ENCODE results near the gene TSPAN5. TPM values are rescaled to one million over a fixed set of nuclear protein-coding genes. Genes with fewer than 3 reads are reported as not detected.

The TSPAN5 gene
- total and polyA plus RNA-seq, 2 donors from 2014 or later, result 6.8 to 13.8 TPM

DNA sequence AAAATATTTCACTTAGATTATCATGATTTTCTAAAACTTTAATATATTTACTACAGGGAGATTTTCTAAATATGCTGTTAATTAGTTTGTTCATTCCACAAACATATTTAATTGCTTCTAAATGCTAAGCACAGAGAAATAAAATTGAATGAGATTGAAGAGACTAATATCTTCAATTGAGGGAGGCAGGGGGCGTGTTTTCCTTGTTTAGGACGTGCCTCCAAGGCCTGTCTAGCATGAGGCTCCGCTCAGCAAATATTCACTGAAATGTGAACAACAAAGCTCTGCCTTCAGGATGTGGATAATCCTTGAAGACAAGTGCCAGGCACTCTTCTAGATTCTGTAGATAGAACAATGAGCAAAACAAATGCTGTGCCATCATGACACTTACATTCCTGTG lies 98.1 kb downstream of the TSPAN5 start:
- H3K36me3 ChIP-seq (ENCODE audit: control insufficient read depth in 2 of 3, insufficient read depth in 3 of 3, low read length in 3 of 3), result no peaks in the 10 kb centered on the region
- FAIRE-seq (no peak), DNase-seq (no peak)
- intact Hi-C loops (cut with DNase I), result no loop called here
- H3K9ac ChIP-seq (ENCODE audit: low read length in 3 of 3), result no peak overlapping the region
- H3K9me3 ChIP-seq (ENCODE audit: control insufficient read depth in 2 of 3, insufficient read depth in 1 of 3, low read length in 3 of 3), result no peaks in the 10 kb centered on the region
- no peak overlapping the region for H3K4me3 ChIP-seq (ENCODE audit: low read length in 3 of 3)
- no peaks in the 10 kb centered on the region for H3K4me1 ChIP-seq (ENCODE audit: control insufficient read depth in 2 of 3, insufficient read depth in 2 of 3, low read depth in 1 of 3, low read length in 3 of 3)
- H3K27ac ChIP-seq (ENCODE audit: low read depth in 2 of 2, low read length in 2 of 2), result no peak overlapping the region
- TF ChIP-seq, protein P1, sequence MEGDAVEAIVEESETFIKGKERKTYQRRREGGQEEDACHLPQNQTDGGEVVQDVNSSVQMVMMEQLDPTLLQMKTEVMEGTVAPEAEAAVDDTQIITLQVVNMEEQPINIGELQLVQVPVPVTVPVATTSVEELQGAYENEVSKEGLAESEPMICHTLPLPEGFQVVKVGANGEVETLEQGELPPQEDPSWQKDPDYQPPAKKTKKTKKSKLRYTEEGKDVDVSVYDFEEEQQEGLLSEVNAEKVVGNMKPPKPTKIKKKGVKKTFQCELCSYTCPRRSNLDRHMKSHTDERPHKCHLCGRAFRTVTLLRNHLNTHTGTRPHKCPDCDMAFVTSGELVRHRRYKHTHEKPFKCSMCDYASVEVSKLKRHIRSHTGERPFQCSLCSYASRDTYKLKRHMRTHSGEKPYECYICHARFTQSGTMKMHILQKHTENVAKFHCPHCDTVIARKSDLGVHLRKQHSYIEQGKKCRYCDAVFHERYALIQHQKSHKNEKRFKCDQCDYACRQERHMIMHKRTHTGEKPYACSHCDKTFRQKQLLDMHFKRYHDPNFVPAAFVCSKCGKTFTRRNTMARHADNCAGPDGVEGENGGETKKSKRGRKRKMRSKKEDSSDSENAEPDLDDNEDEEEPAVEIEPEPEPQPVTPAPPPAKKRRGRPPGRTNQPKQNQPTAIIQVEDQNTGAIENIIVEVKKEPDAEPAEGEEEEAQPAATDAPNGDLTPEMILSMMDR (IDR thresholded peaks at IDR 0.05; ENCODE audit: borderline replicate concordance, extremely low read depth, insufficient read depth), result no peak
- H3K27me3 ChIP-seq (ENCODE audit: control insufficient read depth, insufficient read depth, low read length), result no peaks in the 10 kb centered on the region

DNA sequence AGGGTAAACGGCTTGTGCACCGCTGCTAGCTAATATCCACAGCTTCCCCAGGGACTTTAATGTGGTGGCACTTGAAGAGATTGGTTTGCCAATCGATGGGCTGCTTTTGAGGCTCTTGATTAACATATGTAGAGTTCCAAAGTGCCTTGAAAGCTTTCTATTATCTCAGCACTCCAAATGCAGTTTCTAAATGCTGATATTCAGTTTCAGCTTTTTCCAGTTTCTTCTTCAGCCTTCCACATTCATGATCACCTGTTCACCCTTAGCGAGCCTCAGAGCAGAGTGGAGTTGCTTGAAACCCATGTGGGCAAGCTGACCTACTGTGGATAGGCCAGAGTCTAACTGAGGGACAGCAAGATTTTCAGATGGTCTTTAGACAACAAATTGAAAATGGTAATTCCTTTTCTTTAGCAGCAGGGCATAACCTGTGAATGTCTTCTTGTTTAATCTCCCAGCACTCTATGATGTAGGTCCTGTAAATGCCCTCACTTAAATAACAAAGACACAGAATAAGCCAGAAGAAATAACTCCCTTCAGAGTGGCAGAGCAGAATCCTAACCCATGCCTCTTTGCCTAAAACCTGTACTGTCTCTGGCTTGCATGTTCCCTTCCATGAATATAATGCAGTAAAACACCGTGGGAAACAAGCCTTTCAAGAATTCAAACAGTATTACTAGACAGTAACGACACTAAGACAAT lies 99.8 kb downstream of the TSPAN5 start:
- Histone ChIP-seq H3K27ac (ENCODE audit: low read depth in 2 of 2, low read length in 2 of 2) (no peak overlapping the region), H3K4me1 (ENCODE audit: control insufficient read depth in 2 of 3, insufficient read depth in 2 of 3, low read depth in 1 of 3, low read length in 3 of 3) (no peaks in the 10 kb centered on the region), H3K27me3 (ENCODE audit: control insufficient read depth, insufficient read depth, low read length) (no peaks in the 10 kb centered on the region), H3K9ac (ENCODE audit: low read length in 3 of 3) (no peak overlapping the region), H3K36me3 (ENCODE audit: control insufficient read depth in 2 of 3, insufficient read depth in 3 of 3, low read length in 3 of 3) (no peaks in the 10 kb centered on the region), H3K9me3 (ENCODE audit: control insufficient read depth in 2 of 3, insufficient read depth in 1 of 3, low read length in 3 of 3) (no peaks in the 10 kb centered on the region), H3K4me3 (ENCODE audit: low read length in 3 of 3) (no peak overlapping the region)
- TF ChIP-seq, protein P1 (IDR thresholded peaks at IDR 0.05; ENCODE audit: borderline replicate concordance, extremely low read depth, insufficient read depth), result no peak
- intact Hi-C loops (cut with DNase I), result no loop called here
- no peak for DNase-seq
- no peak for FAIRE-seq

DNA sequence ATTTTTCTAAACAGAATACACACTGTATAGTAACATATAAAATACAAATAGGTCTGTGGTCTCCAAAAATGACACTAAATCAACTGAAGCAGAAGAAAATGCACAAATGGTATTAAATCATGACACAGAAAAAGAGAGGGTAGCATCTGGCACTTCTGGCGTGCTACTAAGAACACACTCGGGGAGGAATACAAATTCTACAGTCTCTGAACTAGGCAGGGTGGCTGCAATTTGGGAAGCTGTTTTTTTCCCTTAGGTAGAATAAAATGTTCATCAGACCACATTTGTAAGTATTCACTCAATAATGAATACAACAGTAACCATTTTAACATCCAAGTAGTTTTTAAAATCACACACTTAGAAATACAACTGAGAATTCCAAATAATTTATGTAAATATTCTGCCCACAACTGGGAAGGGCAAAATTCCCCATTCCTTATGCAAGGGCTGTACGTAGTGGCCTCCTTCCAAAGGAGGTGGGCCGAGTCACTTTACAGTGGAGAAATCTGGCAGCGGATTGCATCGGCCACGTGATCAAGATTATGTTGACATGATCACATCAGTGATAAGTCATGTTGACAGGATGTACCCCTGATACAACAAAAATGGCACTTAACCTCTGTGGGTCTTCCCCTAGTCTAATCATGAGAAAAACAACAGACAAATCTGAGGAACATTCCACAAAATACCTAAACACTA lies 101.1 kb downstream of the TSPAN5 start:
- TF ChIP-seq, protein P1 (IDR thresholded peaks at IDR 0.05; ENCODE audit: borderline replicate concordance, extremely low read depth, insufficient read depth), result no peak
- Histone ChIP-seq H3K9ac (ENCODE audit: low read length in 3 of 3) (no peak overlapping the region), H3K4me1 (ENCODE audit: control insufficient read depth in 2 of 3, insufficient read depth in 2 of 3, low read depth in 1 of 3, low read length in 3 of 3) (no peaks in the 10 kb centered on the region), H3K4me3 (ENCODE audit: low read length in 3 of 3) (no peak overlapping the region), H3K36me3 (ENCODE audit: control insufficient read depth in 2 of 3, insufficient read depth in 3 of 3, low read length in 3 of 3) (no peaks in the 10 kb centered on the region), H3K27me3 (ENCODE audit: control insufficient read depth, insufficient read depth, low read length) (no peaks in the 10 kb centered on the region), H3K27ac (ENCODE audit: low read depth in 2 of 2, low read length in 2 of 2) (no peak overlapping the region), H3K9me3 (ENCODE audit: control insufficient read depth in 2 of 3, insufficient read depth in 1 of 3, low read length in 3 of 3) (no peaks in the 10 kb centered on the region)
- DNase-seq (no peak), FAIRE-seq (no peak)
- intact Hi-C loops (cut with DNase I), result no loop called here
